ENCODE data around the gene MBOAT1. TPM values are rescaled to one million over a fixed set of nuclear protein-coding genes. Genes with fewer than 3 reads are reported as not detected.

Gene MBOAT1
- total RNA-seq, 1 experiment from 2014 or later, result 22.0 TPM

DNA sequence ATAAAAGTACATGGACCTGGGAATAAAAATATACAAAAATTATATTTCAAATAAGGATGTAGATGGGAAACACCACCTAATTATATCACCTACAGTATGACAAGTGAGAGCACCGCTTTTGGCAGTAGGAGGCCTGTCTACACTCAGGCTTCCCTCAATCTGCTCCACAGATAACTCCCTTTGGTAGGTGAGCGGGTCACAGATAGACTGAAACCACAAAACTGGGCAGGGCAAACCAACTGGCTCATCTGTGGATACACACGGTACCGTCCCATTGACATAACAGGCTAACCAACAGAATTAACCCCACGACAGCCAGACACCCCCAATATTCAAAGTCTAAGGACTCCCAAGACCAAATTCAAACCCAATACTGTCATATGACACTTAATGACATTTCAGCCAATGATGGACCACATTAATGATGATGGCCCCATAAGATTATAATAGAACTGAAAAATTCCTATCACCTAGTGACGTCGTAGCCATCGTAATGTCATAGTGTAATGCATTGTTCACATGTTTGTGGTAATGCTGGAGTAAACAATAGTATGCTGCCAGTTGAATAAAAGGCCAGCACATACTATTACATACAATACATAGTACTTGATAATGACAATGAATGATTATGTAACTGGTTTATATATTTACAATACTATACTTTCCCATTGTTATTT, 109.7 kb downstream of the MBOAT1 start:
- Histone ChIP-seq H3K36me3 (ENCODE audit: low read depth) (no peaks in the 10 kb centered on the region), H4K20me1 (ENCODE audit: insufficient read depth) (no peaks in the 10 kb centered on the region), H3K27ac (no peak overlapping the region), H3K9me2 (ENCODE audit: insufficient read depth) (no peaks in the 10 kb centered on the region), H3K4me1 (replicated peaks; ENCODE audit: insufficient read depth) (no peaks in the 10 kb centered on the region), H2AFZ (no peak overlapping the region), H3K79me2 (ENCODE audit: low read depth) (no peaks in the 10 kb centered on the region), H3K27me3 (ENCODE audit: insufficient read depth, low read depth) (no peaks in the 10 kb centered on the region), H3K4me2 (no peak overlapping the region), H3K9me3 (ENCODE audit: insufficient read depth, low read depth) (no peaks in the 10 kb centered on the region), H3F3A (ENCODE audit: insufficient read depth, low read depth) (no peaks in the 10 kb centered on the region), H3K4me3 (no peak overlapping the region)
- BruUV-seq (replicated peaks), result no TSS peak
- CTCF ChIA-PET, result no interaction called here
- TF ChIP-seq, protein P1, sequence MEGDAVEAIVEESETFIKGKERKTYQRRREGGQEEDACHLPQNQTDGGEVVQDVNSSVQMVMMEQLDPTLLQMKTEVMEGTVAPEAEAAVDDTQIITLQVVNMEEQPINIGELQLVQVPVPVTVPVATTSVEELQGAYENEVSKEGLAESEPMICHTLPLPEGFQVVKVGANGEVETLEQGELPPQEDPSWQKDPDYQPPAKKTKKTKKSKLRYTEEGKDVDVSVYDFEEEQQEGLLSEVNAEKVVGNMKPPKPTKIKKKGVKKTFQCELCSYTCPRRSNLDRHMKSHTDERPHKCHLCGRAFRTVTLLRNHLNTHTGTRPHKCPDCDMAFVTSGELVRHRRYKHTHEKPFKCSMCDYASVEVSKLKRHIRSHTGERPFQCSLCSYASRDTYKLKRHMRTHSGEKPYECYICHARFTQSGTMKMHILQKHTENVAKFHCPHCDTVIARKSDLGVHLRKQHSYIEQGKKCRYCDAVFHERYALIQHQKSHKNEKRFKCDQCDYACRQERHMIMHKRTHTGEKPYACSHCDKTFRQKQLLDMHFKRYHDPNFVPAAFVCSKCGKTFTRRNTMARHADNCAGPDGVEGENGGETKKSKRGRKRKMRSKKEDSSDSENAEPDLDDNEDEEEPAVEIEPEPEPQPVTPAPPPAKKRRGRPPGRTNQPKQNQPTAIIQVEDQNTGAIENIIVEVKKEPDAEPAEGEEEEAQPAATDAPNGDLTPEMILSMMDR (conservative IDR thresholded peaks at IDR 0.05), result no peak
- TF ChIP-seq EZH2 (IDR thresholded peaks at IDR 0.05; ENCODE audit: low read depth), result no peak
- intact Hi-C loops (cut with micrococcal nuclease; ENCODE audit: unreplicated experiment), result no loop called here
- no peak for DNase-seq
- POLR2A ChIA-PET (ENCODE audit: unreplicated experiment), result no interaction called here

DNA sequence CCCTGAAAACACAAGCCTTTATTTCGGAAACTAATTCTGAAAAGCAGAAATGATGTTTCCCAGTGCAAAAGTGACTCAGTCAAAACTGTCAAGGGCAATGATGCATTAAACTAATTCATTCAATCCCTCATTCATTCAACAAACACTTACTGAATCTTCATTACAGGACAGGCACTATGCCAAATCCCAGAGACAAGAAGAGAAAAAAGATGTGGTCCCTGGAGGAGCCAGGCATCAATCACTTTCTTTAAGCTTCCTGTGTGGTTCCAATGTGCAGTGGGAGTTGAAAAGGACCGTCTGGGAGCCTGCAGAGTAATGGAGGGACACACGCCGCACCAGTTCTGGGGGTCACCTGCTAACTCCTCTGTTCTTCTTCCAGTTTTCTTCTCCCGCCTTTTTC, 113.1 kb downstream of the MBOAT1 start:
- Histone ChIP-seq H3K4me3 (no peak overlapping the region), H3K4me1 (replicated peaks; ENCODE audit: insufficient read depth) (no peaks in the 10 kb centered on the region), H3F3A (ENCODE audit: insufficient read depth, low read depth) (no peaks in the 10 kb centered on the region), H3K9me2 (ENCODE audit: insufficient read depth) (no peaks in the 10 kb centered on the region), H3K36me3 (ENCODE audit: low read depth) (no peaks in the 10 kb centered on the region), H3K27ac (no peak overlapping the region), H3K4me2 (no peak overlapping the region), H4K20me1 (ENCODE audit: insufficient read depth) (no peaks in the 10 kb centered on the region), H3K9me3 (ENCODE audit: insufficient read depth, low read depth) (no peaks in the 10 kb centered on the region), H3K27me3 (ENCODE audit: insufficient read depth, low read depth) (no peaks in the 10 kb centered on the region), H3K79me2 (ENCODE audit: low read depth) (no peaks in the 10 kb centered on the region), H2AFZ (no peak overlapping the region)
- POLR2A ChIA-PET (ENCODE audit: unreplicated experiment), result no interaction called here
- no peak for TF ChIP-seq EZH2 (IDR thresholded peaks at IDR 0.05; ENCODE audit: low read depth)
- TF ChIP-seq, protein P1 (conservative IDR thresholded peaks at IDR 0.05), result no peak
- DNase-seq, result no peak
- no TSS peak for BruUV-seq (replicated peaks)
- CTCF ChIA-PET, result no interaction called here
- intact Hi-C loops (cut with micrococcal nuclease; ENCODE audit: unreplicated experiment), result loop anchor here (10.0 kb wide), 1 partner anchor 1486 kb away; no protein-coding TSS in a partner anchor

DNA sequence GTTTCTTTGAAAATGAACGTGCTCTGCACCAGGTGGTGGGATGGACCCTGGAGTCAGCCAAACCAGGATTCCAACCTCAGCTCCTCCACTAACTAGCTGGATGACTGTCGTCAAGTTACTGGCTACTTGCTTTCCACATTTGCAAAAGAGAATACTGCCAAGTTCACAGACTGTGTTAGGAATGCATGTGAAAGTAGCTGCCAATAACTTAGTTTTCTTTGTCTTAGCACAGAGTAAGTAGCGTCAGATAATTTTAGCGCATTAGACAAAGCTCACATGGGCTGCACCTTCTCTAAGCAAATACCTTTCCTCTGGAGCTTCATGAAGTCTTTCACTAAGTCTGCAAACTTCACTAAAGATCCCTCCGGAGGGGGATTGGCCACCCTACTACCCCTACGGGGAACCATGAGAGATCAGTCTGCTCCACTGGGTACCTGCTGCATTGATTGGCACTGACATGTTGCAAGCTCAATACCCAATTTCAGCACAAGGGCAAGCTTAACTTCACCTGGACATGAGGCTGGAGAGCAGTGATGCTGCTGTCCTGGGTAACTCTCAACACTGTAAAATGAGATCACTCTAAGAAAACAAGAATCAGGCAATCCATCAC, 113.9 kb downstream of the MBOAT1 start:
- intact Hi-C loops (cut with micrococcal nuclease; ENCODE audit: unreplicated experiment), result loop anchor here (10.0 kb wide), 1 partner anchor 1486 kb away; no protein-coding TSS in a partner anchor
- no peaks in the 10 kb centered on the region for H3K4me1 ChIP-seq (replicated peaks; ENCODE audit: insufficient read depth)
- H3K27ac ChIP-seq, result no peak overlapping the region
- H3K9me3 ChIP-seq (ENCODE audit: insufficient read depth, low read depth), result no peaks in the 10 kb centered on the region
- no TSS peak for BruUV-seq (replicated peaks)
- no peaks in the 10 kb centered on the region for H3K79me2 ChIP-seq (ENCODE audit: low read depth)
- H3K4me2 ChIP-seq, result no peak overlapping the region
- no peaks in the 10 kb centered on the region for H3K27me3 ChIP-seq (ENCODE audit: insufficient read depth, low read depth)
- ChIA-PET CTCF (no interaction called here), POLR2A (ENCODE audit: unreplicated experiment) (no interaction called here)
- TF ChIP-seq, protein P1 (conservative IDR thresholded peaks at IDR 0.05), result no peak
- TF ChIP-seq EZH2 (IDR thresholded peaks at IDR 0.05; ENCODE audit: low read depth), result no peak
- no peak for DNase-seq
- no peak overlapping the region for H2AFZ ChIP-seq
- no peaks in the 10 kb centered on the region for H3K36me3 ChIP-seq (ENCODE audit: low read depth)
- no peaks in the 10 kb centered on the region for H3F3A ChIP-seq (ENCODE audit: insufficient read depth, low read depth)
- no peak overlapping the region for H3K4me3 ChIP-seq
- H4K20me1 ChIP-seq (ENCODE audit: insufficient read depth), result no peaks in the 10 kb centered on the region
- H3K9me2 ChIP-seq (ENCODE audit: insufficient read depth), result no peaks in the 10 kb centered on the region
